Lung (tissue), 12 donors: ENCODE measurements around the gene ERFE. TPM values are rescaled to one million over a fixed set of nuclear protein-coding genes. Genes with fewer than 3 reads are reported as not detected.

Source experiments
- ATAC-seq: fragments of 200-7000 bp; cut with Tn5 transposase; one replicate; pipeline ENCODE4 v1.9.1; 2020; ENCODE audit warnings: moderate number of reproducible peaks; ENCODE audit not compliant: insufficient read depth, low FRiP score
- DNase-seq, 3 donors: peaks; one replicate each; pipeline ENCODE4 v3.0.0-alpha.2; 2013 to 2017
- H3K27ac ChIP-seq, 2 donors: one replicate each; pipeline ENCODE4 v1.5.1; 2013; ENCODE audit warnings: mild to moderate bottlenecking in 2 of 2, moderate library complexity in 2 of 2, control low read depth in 1 of 2, inconsistent platforms in 1 of 2, low read depth in 1 of 2, low read length in 1 of 2
- H3K27me3 ChIP-seq, 3 donors: one replicate each; pipeline ENCODE4 v1.5.1; 2013; ENCODE audit warnings: low read length in 2 of 3; ENCODE audit not compliant: control insufficient read depth in 3 of 3, insufficient read depth in 3 of 3
- H3K36me3 ChIP-seq, 4 donors: one replicate each; pipeline ENCODE4 v1.5.1; 2013; ENCODE audit warnings: low read length in 4 of 4, mild to moderate bottlenecking in 1 of 4, moderate library complexity in 1 of 4; ENCODE audit not compliant: control insufficient read depth in 4 of 4, insufficient read depth in 4 of 4
- H3K4me1 ChIP-seq, 5 donors: one replicate each; pipeline ENCODE4 v1.5.1; 2013; ENCODE audit warnings: low read length in 5 of 5, mild to moderate bottlenecking in 2 of 5, moderate library complexity in 1 of 5; ENCODE audit not compliant: control insufficient read depth in 5 of 5, insufficient read depth in 5 of 5
- H3K4me3 ChIP-seq: one replicate; pipeline ENCODE4 v1.5.1; 2013; ENCODE audit warnings: mild to moderate bottlenecking, control low read depth, moderate library complexity
- H3K9ac ChIP-seq, 2 donors: one replicate each; pipeline ENCODE4 v1.5.1; 2013; ENCODE audit warnings: low read length in 2 of 2, control low read depth in 1 of 2; ENCODE audit not compliant: insufficient read depth in 1 of 2
- H3K9me3 ChIP-seq, 4 donors: one replicate each; pipeline ENCODE4 v1.5.1; 2013; ENCODE audit warnings: low read length in 3 of 4, mild to moderate bottlenecking in 1 of 4, moderate library complexity in 1 of 4; ENCODE audit not compliant: control insufficient read depth in 4 of 4, insufficient read depth in 3 of 4
- WGBS, 2 donors: extraction: QIAGEN DNeasy Blood & Tissue Kit; methylation state at CpG; one replicate each; pipeline ENCODE4 v1.1.7; 2013; 5-methylcytosine and 5-hydroxymethylcytosine counted together
- polyA plus RNA-seq, 2 donors: library from polyadenylated mRNA; stranded (reverse); fragments of 200-250 nt; gene quantifications; one replicate each; pipeline ENCODE4 v1.2.1, GENCODE V29; 2013
- total RNA-seq, 2 donors: library from RNA; depleted of rRNA in 1 of 2; stranded (reverse); fragments of >200 nt in 1 of 2; gene quantifications; one replicate each; pipeline ENCODE4 v1.2.1, GENCODE V29; 2014 to 2021
- TF ChIP-seq, protein P1 (sequence below): IDR thresholded peaks from 2 replicates; pipeline ENCODE4 v1.5.1; 2012; ENCODE audit warnings: mild to moderate bottlenecking; ENCODE audit errors: control extremely low read depth, extremely low read depth
- donor health status: control.
- donor health status: control.
- donor health status: Bipolar disorder and iron deficiency.
- donor health status: healthy.
- donor health status: DM: yes; HTN: yes; CAD: no.

Gene ERFE
- total and polyA plus RNA-seq, 4 donors, result 0.52 to 0.54 (median 0.54) TPM; not detected in 1

DNA sequence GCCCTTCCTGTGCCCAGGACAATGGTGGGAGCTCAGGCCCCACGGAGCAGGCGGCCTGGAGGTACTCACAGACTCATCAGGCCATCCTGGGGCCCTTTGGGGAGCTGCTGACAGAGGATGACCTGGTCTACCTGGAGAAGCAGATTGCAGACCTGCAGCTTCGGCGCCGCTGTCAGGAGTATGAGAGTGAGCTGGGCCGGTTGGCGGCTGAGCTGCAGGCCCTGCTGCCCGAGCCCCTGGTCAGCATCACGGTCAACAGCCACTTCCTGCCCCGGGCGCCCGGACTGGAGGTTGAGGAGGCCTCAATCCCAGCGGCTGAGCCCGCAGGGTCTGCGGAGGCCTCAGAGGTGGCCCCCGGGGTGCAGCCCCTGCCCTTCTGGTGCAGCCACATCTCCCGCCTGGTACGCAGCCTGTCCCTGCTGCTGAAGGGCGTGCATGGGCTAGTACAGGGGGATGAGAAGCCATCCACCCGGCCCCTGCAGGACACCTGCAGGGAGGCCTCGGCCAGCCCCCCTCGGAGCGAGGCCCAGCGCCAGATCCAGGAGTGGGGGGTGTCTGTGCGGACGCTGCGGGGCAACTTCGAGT is 28.6 kb upstream of the ERFE start:
- 90 to 96% methylated on average over 28 of the region's 28 CpGs for WGBS, 2 donors
- H3K9ac ChIP-seq, result no peak overlapping the region
- H3K36me3 ChIP-seq, result no peaks in the 10 kb centered on the region
- peaks cover 0 to 3% (median 0%) of the 10 kb centered on the region in 4 donors for H3K9me3 ChIP-seq
- H3K27ac ChIP-seq, result no peak overlapping the region
- ATAC-seq (no peak), DNase-seq (no peak)
- peaks cover 0 to 16% (median 4%) of the 10 kb centered on the region in 5 donors for H3K4me1 ChIP-seq
- no peaks in the 10 kb centered on the region for H3K27me3 ChIP-seq
- TF ChIP-seq, protein P1, sequence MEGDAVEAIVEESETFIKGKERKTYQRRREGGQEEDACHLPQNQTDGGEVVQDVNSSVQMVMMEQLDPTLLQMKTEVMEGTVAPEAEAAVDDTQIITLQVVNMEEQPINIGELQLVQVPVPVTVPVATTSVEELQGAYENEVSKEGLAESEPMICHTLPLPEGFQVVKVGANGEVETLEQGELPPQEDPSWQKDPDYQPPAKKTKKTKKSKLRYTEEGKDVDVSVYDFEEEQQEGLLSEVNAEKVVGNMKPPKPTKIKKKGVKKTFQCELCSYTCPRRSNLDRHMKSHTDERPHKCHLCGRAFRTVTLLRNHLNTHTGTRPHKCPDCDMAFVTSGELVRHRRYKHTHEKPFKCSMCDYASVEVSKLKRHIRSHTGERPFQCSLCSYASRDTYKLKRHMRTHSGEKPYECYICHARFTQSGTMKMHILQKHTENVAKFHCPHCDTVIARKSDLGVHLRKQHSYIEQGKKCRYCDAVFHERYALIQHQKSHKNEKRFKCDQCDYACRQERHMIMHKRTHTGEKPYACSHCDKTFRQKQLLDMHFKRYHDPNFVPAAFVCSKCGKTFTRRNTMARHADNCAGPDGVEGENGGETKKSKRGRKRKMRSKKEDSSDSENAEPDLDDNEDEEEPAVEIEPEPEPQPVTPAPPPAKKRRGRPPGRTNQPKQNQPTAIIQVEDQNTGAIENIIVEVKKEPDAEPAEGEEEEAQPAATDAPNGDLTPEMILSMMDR, result no peak
- no peak overlapping the region for H3K4me3 ChIP-seq

GRCh38 chr2:238130696-238131628 is 27.8 kb upstream of the ERFE start:
- TF ChIP-seq, protein P1, result no peak
- H3K4me3 ChIP-seq, result no peak overlapping the region
- no peak overlapping the region for H3K27ac ChIP-seq
- peaks cover 0 to under 1% (median 0%) of the 10 kb centered on the region in 3 donors for H3K27me3 ChIP-seq
- H3K9me3 ChIP-seq, result peaks cover 0 to 3% (median 0%) of the 10 kb centered on the region in 4 donors
- no peaks in the 10 kb centered on the region for H3K36me3 ChIP-seq
- H3K4me1 ChIP-seq, result peaks cover 0 to 16% (median 4%) of the 10 kb centered on the region in 5 donors
- ATAC-seq, result no peak
- DNase-seq, result no peak
- H3K9ac ChIP-seq, result no peak overlapping the region
- WGBS, 2 donors, result 89 to 94% methylated on average over 63 to 68 of the region's 68 CpGs

DNA sequence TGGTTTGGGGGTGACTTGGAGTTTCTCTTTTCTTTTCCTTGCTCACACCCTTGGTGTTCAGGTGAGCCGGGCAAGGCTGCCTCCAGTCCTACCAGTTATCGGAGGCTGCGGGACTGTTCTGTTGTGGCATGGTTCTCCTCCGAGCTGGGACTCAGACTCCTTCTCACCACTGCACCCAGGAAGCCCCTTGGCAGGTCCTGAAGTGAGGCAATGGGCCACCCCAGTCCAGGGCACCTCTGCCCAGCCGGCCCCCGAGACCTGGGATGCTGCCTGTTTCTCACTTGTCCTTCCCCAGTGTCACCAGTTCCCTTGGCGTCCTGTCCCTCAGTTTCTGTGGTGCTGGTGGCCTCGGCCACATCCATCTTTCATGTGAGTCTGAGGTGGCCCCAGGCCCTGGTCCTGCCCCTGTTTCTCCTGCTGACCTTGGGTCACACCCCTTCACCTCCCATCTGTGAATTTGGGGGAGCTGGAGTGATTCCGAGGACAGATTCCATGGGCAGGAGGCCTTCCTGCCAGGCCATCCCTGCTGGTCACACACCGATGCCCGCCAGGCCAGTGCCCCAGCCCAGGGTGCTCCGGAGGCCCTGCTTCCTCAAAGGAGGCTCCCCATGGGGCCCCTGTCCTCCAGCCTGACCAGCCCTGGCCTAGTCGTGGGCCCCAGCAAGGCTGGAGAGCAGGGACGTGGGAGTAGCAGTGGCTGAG is 26.9 kb upstream of the ERFE start:
- H3K9ac ChIP-seq, result no peak overlapping the region
- ATAC-seq, result no peak
- H3K27ac ChIP-seq, result no peak overlapping the region
- TF ChIP-seq, protein P1, result no peak
- peaks cover 0 to 19% (median 1%) of the 10 kb centered on the region in 5 donors for H3K4me1 ChIP-seq
- 93 to 94% methylated on average over 14 of the region's 14 CpGs for WGBS, 2 donors
- peaks cover 0 to 2% (median 0%) of the 10 kb centered on the region in 3 donors for H3K27me3 ChIP-seq
- H3K9me3 ChIP-seq, result no peaks in the 10 kb centered on the region
- no peak for DNase-seq
- no peaks in the 10 kb centered on the region for H3K36me3 ChIP-seq
- no peak overlapping the region for H3K4me3 ChIP-seq
